GM19463 (cell line): ENCODE measurements around the gene MSRB1.

Experiments
- ATAC-seq: cut with Tn5 transposase; IDR thresholded peaks from one replicate; pipeline ENCODE4 v1.9.1; 2021; ENCODE audit warnings: mild to moderate bottlenecking, moderate library complexity; ENCODE audit not compliant: unreplicated experiment

MSRB1 gene

GRCh38 chr16:1942810-1943726 is at the start of gene MSRB1:
Gene MSRB1 (minus strand): TSS chr16:1943199. CDS start chr16:1943156, 43 bp downstream.
- ATAC-seq, result peak; percentile 93

GRCh38 chr16:1991948-1992703 is 49.1 kb upstream of the MSRB1 start:
- ATAC-seq, result peak; percentile 47

GRCh38 chr16:1991588-1991947 is 48.6 kb upstream of the MSRB1 start:
- ATAC-seq, result no peak

- ATAC-seq, result no peak
These were observed 48.1 kb upstream of the MSRB1 start for GRCh38 chr16:1991135-1991551.

GRCh38 chr16:1990351-1991134 is 47.5 kb upstream of the MSRB1 start:
- ATAC-seq, result no peak

- ATAC-seq, result no peak
These were observed 47.0 kb upstream of the MSRB1 start for GRCh38 chr16:1990101-1990350.

- no peak for ATAC-seq
These were observed 46.5 kb upstream of the MSRB1 start, which contains the start of gene SYNGR3 for GRCh38 chr16:1989209-1990100. Gene SYNGR3 (plus strand): TSS chr16:1989970. CDS start chr16:1990103, 133 bp downstream.

- no peak for ATAC-seq
These were observed 44.2 kb upstream of the MSRB1 start for GRCh38 chr16:1987198-1987597.

- ATAC-seq, result no peak
These were observed 42.6 kb upstream of the MSRB1 start for GRCh38 chr16:1985466-1986150.

- no peak for ATAC-seq
These were observed 41.6 kb upstream of the MSRB1 start for GRCh38 chr16:1984347-1985225.

GRCh38 chr16:1983544-1984346 is 40.7 kb upstream of the MSRB1 start, which contains the start of gene GFER:
Gene GFER (plus strand): TSS chr16:1984193. CDS start chr16:1984219, 26 bp downstream.
- ATAC-seq, result peak; percentile 82

- no peak for ATAC-seq
These were observed 40.1 kb upstream of the MSRB1 start for GRCh38 chr16:1982991-1983543.

- no peak for ATAC-seq
These were observed 39.0 kb upstream of the MSRB1 start for GRCh38 chr16:1982013-1982433.

GRCh38 chr16:1981398-1981836 is 38.4 kb upstream of the MSRB1 start, which contains the start of gene NOXO1:
Gene NOXO1 (minus strand): TSS chr16:1981469. CDS start chr16:1981179, 290 bp downstream.
- ATAC-seq, result no peak

GRCh38 chr16:1980770-1981087 is 37.7 kb upstream of the MSRB1 start:
- ATAC-seq, result no peak

- no peak for ATAC-seq
These were observed 37.2 kb upstream of the MSRB1 start for GRCh38 chr16:1980030-1980769.
